Smooth muscle cell (in vitro differentiated cells): ENCODE results near the gene DDX47. TPM values are rescaled to one million over a fixed set of nuclear protein-coding genes. Genes with fewer than 3 reads are reported as not detected.
"Not testable (repeated sequence)": the region's sequence is repeated elsewhere in the genome, so short reads cannot be mapped to it uniquely, and the experiment has no call there.

Experiments used
- DNase-seq: peaks from one replicate; lab custom pipeline; 2025; ENCODE audit not compliant: unreplicated experiment; lab: John Stamatoyannopoulos, UW
- H2AFZ ChIP-seq: fragments of 200-600 bp; sonication (generic); 2 replicates; pipeline ENCODE4 v1.6.0; 2016; ENCODE audit warnings: antibody characterized with exemption, low read depth, mild to moderate bottlenecking
- H3F3A ChIP-seq: fragments of 200-600 bp; sonication (generic); 2 replicates; pipeline ENCODE4 v1.6.0; 2017; ENCODE audit warnings: antibody characterized with exemption, low read depth
- H3K27ac ChIP-seq: fragments of 200-600 bp; sonication (generic); 2 replicates; pipeline ENCODE4 v1.5.1; 2016; ENCODE audit warnings: low read depth, mild to moderate bottlenecking
- H3K27me3 ChIP-seq: fragments of 200-600 bp; sonication (generic); 2 replicates; pipeline ENCODE4 v1.6.1; 2016; ENCODE audit warnings: low read depth, mild to moderate bottlenecking
- H3K36me3 ChIP-seq: fragments of 200-600 bp; sonication (generic); 2 replicates; pipeline ENCODE4 v1.5.1; 2016; ENCODE audit warnings: low read depth
- H3K4me1 ChIP-seq: fragments of 200-600 bp; sonication (generic); 2 replicates; pipeline ENCODE4 v1.5.1; 2016; ENCODE audit warnings: low read depth
- H3K4me2 ChIP-seq: fragments of 200-600 bp; sonication (generic); 2 replicates; pipeline ENCODE4 v1.6.0; 2016; ENCODE audit warnings: mild to moderate bottlenecking
- H3K4me3 ChIP-seq: fragments of 200-600 bp; sonication (generic); 2 replicates; pipeline ENCODE4 v1.5.1; 2016; ENCODE audit warnings: mild to moderate bottlenecking
- H3K79me2 ChIP-seq: fragments of 200-600 bp; sonication (generic); 2 replicates; pipeline ENCODE4 v1.6.0; 2016; ENCODE audit warnings: low read depth, mild to moderate bottlenecking
- H3K9ac ChIP-seq: fragments of 200-600 bp; sonication (generic); 2 replicates; pipeline ENCODE4 v1.6.0; 2016; ENCODE audit warnings: low read depth
- H3K9me3 ChIP-seq: fragments of 200-600 bp; sonication (generic); replicated peaks from 2 replicates; pipeline ENCODE4 v1.5.1; 2016; ENCODE audit warnings: low read depth
- H4K20me1 ChIP-seq: fragments of 200-600 bp; sonication (generic); 2 replicates; pipeline ENCODE4 v1.6.0; 2016; ENCODE audit warnings: low read depth
- CTCF ChIP-seq: fragments of 200-600 bp; sonication (generic); IDR thresholded peaks from 2 replicates; pipeline ENCODE4 v1.5.1; 2017; ENCODE audit warnings: borderline replicate concordance, mild to moderate bottlenecking, antibody characterized with exemption; ENCODE audit not compliant: insufficient read depth, poor library complexity, severe bottlenecking
- WGBS: methylation state at CpG from one replicate; pipeline ENCODE4 v1.1.7; 2016; ENCODE audit warnings: low lambda C conversion rate; 5-methylcytosine and 5-hydroxymethylcytosine counted together
- polyA plus RNA-seq: library from polyadenylated mRNA; unstranded; fragments of >200 nt; fragmentation: Nextera tagmentation; extraction: Ambion mirVana; gene quantifications from 2 replicates; pipeline ENCODE4 v1.2.1, GENCODE V29; 2016
- total RNA-seq: library from RNA; depleted of rRNA; stranded (reverse); fragments of >200 nt; gene quantifications from 2 replicates; pipeline ENCODE4 v1.2.3, GENCODE V29; 2014

DDX47 gene
- total and polyA plus RNA-seq, 2 experiments from 2014 or later, result 61.8 to 95.6 TPM

DNA sequence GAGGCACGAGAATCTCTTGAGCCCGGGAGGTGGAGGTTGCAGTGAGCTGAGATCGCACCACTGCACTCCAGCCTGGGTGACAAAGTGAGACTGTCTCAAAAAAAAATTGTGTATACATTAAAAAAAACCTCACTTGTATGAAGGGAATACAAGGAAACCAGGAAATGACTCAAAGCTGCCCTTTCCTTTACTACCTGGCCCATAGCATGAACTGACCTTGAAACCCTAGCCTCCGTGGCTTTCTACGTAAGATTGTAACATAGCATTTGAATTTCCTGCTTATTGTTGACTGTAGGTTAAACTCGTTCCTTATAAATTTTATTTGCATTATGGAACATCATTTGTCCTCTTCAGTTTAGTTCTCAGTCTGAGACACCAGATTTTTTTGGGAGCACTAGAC, 9.1 kb upstream of the DDX47 start:
- no peak for TF ChIP-seq CTCF
- Histone ChIP-seq H3K9me3 (no peaks in the 10 kb centered on the region), H3K79me2 (no peaks in the 10 kb centered on the region), H3K27ac (peak overlapping the region; percentile 75), H3K27me3 (no peaks in the 10 kb centered on the region), H4K20me1 (no peaks in the 10 kb centered on the region), H3F3A (no peaks in the 10 kb centered on the region), H3K4me2 (no peak overlapping the region), H3K36me3 (no peaks in the 10 kb centered on the region), H3K4me3 (no peak overlapping the region), H3K4me1 (peaks cover 8% of the 10 kb centered on the region), H3K9ac (peak overlapping the region; percentile 52), H2AFZ (no peak overlapping the region)
- DNase-seq, result no peak
- WGBS, result 82% methylated on average over 6 of the region's 6 CpGs

GRCh38 chr12:12804432-12804886, 8.7 kb upstream of the DDX47 start:
- no peaks in the 10 kb centered on the region for H4K20me1 ChIP-seq
- 75% methylated on average over 6 of the region's 6 CpGs for WGBS
- no peaks in the 10 kb centered on the region for H3K9me3 ChIP-seq
- no peak overlapping the region for H3K4me2 ChIP-seq
- H3K27me3 ChIP-seq, result no peaks in the 10 kb centered on the region
- no peaks in the 10 kb centered on the region for H3K36me3 ChIP-seq
- peaks cover 3% of the 10 kb centered on the region for H3F3A ChIP-seq
- H3K27ac ChIP-seq, result peak overlapping the region; percentile 75
- no peak overlapping the region for H2AFZ ChIP-seq
- peak overlapping the region; percentile 52 for H3K9ac ChIP-seq
- no peak overlapping the region for H3K4me3 ChIP-seq
- H3K4me1 ChIP-seq, result peaks cover 8% of the 10 kb centered on the region
- DNase-seq, result no peak
- H3K79me2 ChIP-seq, result no peaks in the 10 kb centered on the region
- TF ChIP-seq CTCF, result no peak

DNA sequence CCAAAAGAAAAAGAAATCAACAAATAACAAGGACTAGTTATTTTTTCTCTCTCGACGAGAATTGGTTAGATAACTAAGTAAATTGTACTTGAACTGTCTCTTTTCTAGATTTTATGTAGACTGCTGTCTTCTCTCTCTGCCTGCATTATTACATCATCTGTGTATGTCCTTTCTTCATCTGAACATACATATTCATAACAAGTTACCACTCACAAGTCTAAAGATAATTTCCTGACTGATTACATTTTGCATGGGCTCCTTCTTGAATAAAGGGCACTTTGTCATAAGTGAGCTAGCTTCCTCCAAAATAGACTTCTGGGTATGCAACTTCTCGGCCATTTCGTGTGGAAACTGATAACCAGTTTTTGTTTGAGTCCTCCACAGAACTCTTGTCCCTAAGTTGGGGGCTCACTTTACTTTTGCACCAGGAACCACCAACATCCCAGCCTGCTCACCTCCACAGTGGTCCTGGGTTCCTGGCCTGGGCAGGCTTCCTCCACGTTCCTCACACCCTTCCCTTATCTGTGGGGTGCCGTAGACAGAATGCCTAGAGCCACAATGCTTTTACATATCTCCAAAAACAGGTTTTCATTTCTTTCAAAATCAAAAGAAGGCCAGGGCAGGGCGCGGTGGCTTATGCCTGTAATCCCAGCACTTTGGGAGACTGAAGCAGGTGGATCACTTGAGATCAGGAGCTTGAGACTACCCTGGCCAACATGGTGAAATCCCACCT, 6.2 kb upstream of the DDX47 start:
- Histone ChIP-seq H3K27me3 (no peaks in the 10 kb centered on the region), H3F3A (peaks cover 3% of the 10 kb centered on the region)

GRCh38 chr12:12807517-12807903, 5.6 kb upstream of the DDX47 start:
- not testable (repeated sequence) for H3K4me3 ChIP-seq, H3K27ac ChIP-seq, H4K20me1 ChIP-seq, H3K36me3 ChIP-seq, DNase-seq, H3F3A ChIP-seq, H3K4me2 ChIP-seq, H2AFZ ChIP-seq, H3K79me2 ChIP-seq, H3K27me3 ChIP-seq, H3K4me1 ChIP-seq, H3K9ac ChIP-seq, H3K9me3 ChIP-seq
- 91% methylated on average over 3 of the region's 3 CpGs for WGBS

More for the DNA sequence above, 6.2 kb upstream of the DDX47 start:
- H4K20me1 ChIP-seq, result no peaks in the 10 kb centered on the region
- H2AFZ ChIP-seq, result no peak overlapping the region
- H3K79me2 ChIP-seq, result no peaks in the 10 kb centered on the region
- 76% methylated on average over 8 of the region's 8 CpGs for WGBS
- no peak overlapping the region for H3K4me3 ChIP-seq
- H3K9me3 ChIP-seq, result no peaks in the 10 kb centered on the region
- no peak for TF ChIP-seq CTCF
- no peak overlapping the region for H3K9ac ChIP-seq
- H3K4me2 ChIP-seq, result no peak overlapping the region
- peaks cover 8% of the 10 kb centered on the region for H3K4me1 ChIP-seq
- H3K36me3 ChIP-seq, result no peaks in the 10 kb centered on the region
- no peak for DNase-seq
- H3K27ac ChIP-seq, result no peak overlapping the region
